CD4-positive, alpha-beta T cell (primary cell): ENCODE measurements around the gene LHCGR. TPM values are rescaled to one million over a fixed set of nuclear protein-coding genes. Genes with fewer than 3 reads are reported as not detected.

ENCODE experiments used
- ATAC-seq: fragments of 200-7000 bp; cut with Tn5 transposase; one replicate; pipeline ENCODE4 v1.10.0; 2022; ENCODE audit warnings: mild to moderate bottlenecking; ENCODE audit not compliant: poor library complexity
- CTCF ChIA-PET: fragments of 350-600 bp; sonication (Branson Sonifier 250); formaldehyde crosslinking; loops from one replicate; lab custom pipeline; 2021; ENCODE audit warnings: antibody characterized with exemption, inconsistent platforms; lab: Charles Lee
- POLR2A ChIA-PET: fragments of 350-600 bp; sonication (Branson Sonifier 250); formaldehyde crosslinking; loops from one replicate; lab custom pipeline; 2021; ENCODE audit warnings: antibody characterized with exemption, inconsistent platforms; lab: Charles Lee
- DNase-seq, 14 experiments: peaks; one replicate each; pipeline ENCODE4 v3.0.0-alpha.2; 2013 to 2020; ENCODE audit warnings: mixed read lengths in 2 of 14
- H3K27ac ChIP-seq, 2 donors: one replicate each; pipeline versions ENCODE4 v1.5.1 to v1.7.0; 2013; ENCODE audit warnings: low read length in 2 of 2, low read depth in 1 of 2, mild to moderate bottlenecking in 1 of 2
- H3K27me3 ChIP-seq, 2 experiments: 1 replicate in 1 of 2; 2 replicates in 1 of 2; pipeline versions ENCODE4 v1.6.1 to v1.7.0; 2013; ENCODE audit warnings: low read length in 2 of 2, control low read depth in 1 of 2, mild to moderate bottlenecking in 1 of 2, moderate library complexity in 1 of 2; ENCODE audit not compliant: insufficient read depth in 2 of 2, control insufficient read depth in 1 of 2
- H3K36me3 ChIP-seq: one replicate; pipeline ENCODE4 v1.6.1; 2013; ENCODE audit warnings: low read length, control low read depth; ENCODE audit not compliant: insufficient read depth
- H3K4me1 ChIP-seq: one replicate; pipeline ENCODE4 v1.6.1; 2013; ENCODE audit warnings: low read length, control low read depth; ENCODE audit not compliant: insufficient read depth
- H3K4me3 ChIP-seq: one replicate; pipeline ENCODE4 v1.5.1; 2013; ENCODE audit warnings: mild to moderate bottlenecking, low read length, moderate library complexity
- H3K9me3 ChIP-seq, 2 experiments: 1 replicate in 1 of 2; 2 replicates in 1 of 2; pipeline versions ENCODE4 v1.6.1 to v1.7.0; 2013; ENCODE audit warnings: low read length in 2 of 2, mild to moderate bottlenecking in 2 of 2, control low read depth in 1 of 2, moderate library complexity in 1 of 2; ENCODE audit not compliant: control insufficient read depth in 1 of 2, insufficient read depth in 1 of 2
- H3K27ac Mint-ChIP-seq: one replicate; pipeline ENCODE4 v1.8.0; 2020; ENCODE audit warnings: mixed read lengths
- H3K27me3 Mint-ChIP-seq: one replicate; pipeline ENCODE4 v1.8.0; 2021; ENCODE audit warnings: mixed read lengths
- H3K36me3 Mint-ChIP-seq: one replicate; pipeline ENCODE4 v1.8.0; 2021; ENCODE audit warnings: low read depth, mixed read lengths
- H3K4me1 Mint-ChIP-seq: one replicate; pipeline ENCODE4 v1.8.0; 2021; ENCODE audit warnings: low read depth, mixed read lengths
- H3K4me3 Mint-ChIP-seq: one replicate; pipeline ENCODE4 v1.8.0; 2020; ENCODE audit warnings: mild to moderate bottlenecking, mixed read lengths
- H3K9me3 Mint-ChIP-seq: one replicate; pipeline ENCODE4 v1.8.0; 2020; ENCODE audit warnings: mixed read lengths
- intact Hi-C, 2 experiments: fragments of 100-400 bp; cut with DNase I in 1 of 2; cut with micrococcal nuclease in 1 of 2; formaldehyde crosslinking; loops; one replicate each; pipeline versions ENCODE4 v1.15.1 to v1.9.0; 2023 to 2025; cut with DNase I, micrococcal nuclease
- total RNA-seq, 174 experiments: library from RNA in 2 of 174; stranded (reverse) in 2 of 174; gene quantifications; one replicate each; pipeline ENCODE4 v1.2.3 and lab custom pipeline; 2021 to 2026
- TF ChIP-seq, protein P1 (sequence below): fragments of 200-600 bp; IDR thresholded peaks from one replicate; pipeline ENCODE4 v1.8.0; 2022; ENCODE audit warnings: antibody characterized with exemption, mild to moderate bottlenecking

The LHCGR gene
- total RNA-seq, 2 experiments from 2014 or later, result not detected

DNA sequence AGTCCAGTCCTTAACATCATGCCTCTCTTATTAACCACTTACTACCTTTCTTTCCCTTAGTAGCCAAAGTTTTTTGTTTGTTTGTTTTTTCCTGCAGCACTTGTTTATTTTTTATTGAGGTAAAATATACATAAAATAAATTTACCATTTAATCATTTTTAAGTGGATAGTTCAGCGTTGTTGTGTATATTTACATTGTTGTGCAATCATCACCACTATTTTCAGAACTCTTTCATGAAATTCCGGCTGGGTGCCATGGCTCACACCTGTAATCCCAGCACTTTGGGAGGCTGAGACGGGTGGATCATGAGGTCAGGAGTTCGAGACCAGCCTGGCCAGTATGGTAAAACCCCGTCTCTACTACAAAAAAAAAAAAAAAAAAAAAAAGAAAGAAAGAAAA, 38.1 kb upstream of the LHCGR start:
- no peaks in the 10 kb centered on the region for H3K36me3 ChIP-seq
- DNase-seq (no peak), ATAC-seq (no peak)
- H3K27ac ChIP-seq, result no peak overlapping the region
- no peaks in the 10 kb centered on the region for H3K4me1 ChIP-seq
- no peaks in the 10 kb centered on the region for H3K4me1 Mint-ChIP-seq
- no peaks in the 10 kb centered on the region for H3K27me3 ChIP-seq
- no peaks in the 10 kb centered on the region for H3K27me3 Mint-ChIP-seq
- intact Hi-C loops, result no loop called here
- TF ChIP-seq, protein P1, sequence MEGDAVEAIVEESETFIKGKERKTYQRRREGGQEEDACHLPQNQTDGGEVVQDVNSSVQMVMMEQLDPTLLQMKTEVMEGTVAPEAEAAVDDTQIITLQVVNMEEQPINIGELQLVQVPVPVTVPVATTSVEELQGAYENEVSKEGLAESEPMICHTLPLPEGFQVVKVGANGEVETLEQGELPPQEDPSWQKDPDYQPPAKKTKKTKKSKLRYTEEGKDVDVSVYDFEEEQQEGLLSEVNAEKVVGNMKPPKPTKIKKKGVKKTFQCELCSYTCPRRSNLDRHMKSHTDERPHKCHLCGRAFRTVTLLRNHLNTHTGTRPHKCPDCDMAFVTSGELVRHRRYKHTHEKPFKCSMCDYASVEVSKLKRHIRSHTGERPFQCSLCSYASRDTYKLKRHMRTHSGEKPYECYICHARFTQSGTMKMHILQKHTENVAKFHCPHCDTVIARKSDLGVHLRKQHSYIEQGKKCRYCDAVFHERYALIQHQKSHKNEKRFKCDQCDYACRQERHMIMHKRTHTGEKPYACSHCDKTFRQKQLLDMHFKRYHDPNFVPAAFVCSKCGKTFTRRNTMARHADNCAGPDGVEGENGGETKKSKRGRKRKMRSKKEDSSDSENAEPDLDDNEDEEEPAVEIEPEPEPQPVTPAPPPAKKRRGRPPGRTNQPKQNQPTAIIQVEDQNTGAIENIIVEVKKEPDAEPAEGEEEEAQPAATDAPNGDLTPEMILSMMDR, result no peak
- no peak overlapping the region for H3K27ac Mint-ChIP-seq
- no peaks in the 10 kb centered on the region for H3K36me3 Mint-ChIP-seq
- peaks cover 5% of the 10 kb centered on the region for H3K9me3 Mint-ChIP-seq
- ChIA-PET POLR2A (no interaction called here), CTCF (no interaction called here)
- peaks cover 0 to 3% of the 10 kb centered on the region in 2 experiments for H3K9me3 ChIP-seq
- H3K4me3 ChIP-seq, result no peak overlapping the region
- H3K4me3 Mint-ChIP-seq, result no peak overlapping the region

DNA sequence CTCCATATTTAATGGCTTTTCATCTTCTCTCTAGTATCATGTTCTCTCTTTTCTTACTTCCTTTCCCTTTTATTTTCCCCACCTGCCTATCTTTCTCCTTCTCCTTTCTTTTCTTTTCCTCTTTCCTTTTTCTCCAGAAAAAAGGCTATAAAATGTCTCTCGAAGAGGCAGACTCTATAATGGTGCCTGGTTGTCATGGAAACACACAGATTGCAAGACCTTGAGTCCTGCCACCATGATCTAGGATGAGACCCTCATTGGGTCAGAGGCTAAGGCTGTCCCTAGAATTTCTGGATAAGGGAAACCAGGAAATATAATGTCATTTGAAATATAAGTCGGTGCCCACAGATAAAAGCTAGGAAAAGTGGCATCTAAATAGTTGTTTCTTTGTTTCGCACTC, 36.5 kb upstream of the LHCGR start:
- H3K36me3 ChIP-seq, result no peaks in the 10 kb centered on the region
- Mint-ChIP-seq H3K36me3 (no peaks in the 10 kb centered on the region), H3K27me3 (no peaks in the 10 kb centered on the region), H3K27ac (no peak overlapping the region), H3K9me3 (peaks cover 5% of the 10 kb centered on the region), H3K4me3 (no peak overlapping the region), H3K4me1 (no peaks in the 10 kb centered on the region)
- H3K9me3 ChIP-seq, result peaks cover 0 to 3% of the 10 kb centered on the region in 2 experiments
- DNase-seq, result no peak
- no peak for ATAC-seq
- intact Hi-C loops, result no loop called here
- TF ChIP-seq, protein P1, result no peak
- no peaks in the 10 kb centered on the region for H3K4me1 ChIP-seq
- ChIA-PET POLR2A (no interaction called here), CTCF (no interaction called here)
- no peak overlapping the region for H3K27ac ChIP-seq
- H3K4me3 ChIP-seq, result no peak overlapping the region
- peaks cover 0 to 3% of the 10 kb centered on the region in 2 experiments for H3K27me3 ChIP-seq

DNA sequence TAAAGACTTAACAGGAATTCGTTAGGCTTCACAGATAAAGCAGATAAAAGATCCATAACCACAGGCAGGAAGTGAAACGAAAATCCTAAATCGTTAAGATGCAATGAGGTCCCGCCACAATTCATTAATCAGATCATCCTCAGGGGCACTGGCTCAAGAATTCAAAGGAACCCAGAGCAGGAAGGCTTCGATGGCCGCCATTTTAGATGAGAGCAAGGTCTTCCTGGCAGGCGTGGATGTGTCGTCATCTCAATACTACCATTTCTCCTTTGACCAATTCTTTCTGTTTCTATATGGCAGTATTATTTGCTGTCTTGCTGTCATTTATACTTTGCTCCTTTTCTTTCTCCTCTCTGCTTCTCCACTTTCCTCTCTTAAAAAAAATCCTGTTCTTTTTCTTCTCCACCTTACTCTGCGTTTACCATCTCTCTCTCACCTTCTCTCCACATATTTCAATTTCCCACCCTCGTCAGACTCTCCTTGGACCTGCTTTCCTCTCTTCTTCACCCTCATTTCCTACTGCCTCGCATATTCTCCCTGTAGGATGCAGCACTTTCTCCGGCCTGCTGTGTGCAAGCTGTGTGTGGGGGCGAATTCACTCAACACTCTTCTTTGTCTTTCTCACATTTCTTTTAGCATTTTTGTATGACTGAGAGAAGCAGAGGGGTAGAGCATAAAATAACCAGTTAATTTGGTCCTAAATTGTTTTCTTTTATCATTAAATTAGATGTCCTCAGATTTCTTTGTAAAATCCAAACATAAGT, 35.1 kb upstream of the LHCGR start:
- intact Hi-C loops, result no loop called here
- peaks cover 0 to 3% of the 10 kb centered on the region in 2 experiments for H3K9me3 ChIP-seq
- DNase-seq (no peak), ATAC-seq (no peak)
- no peaks in the 10 kb centered on the region for H3K4me1 Mint-ChIP-seq
- TF ChIP-seq, protein P1, result no peak
- H3K36me3 ChIP-seq, result no peaks in the 10 kb centered on the region
- ChIA-PET POLR2A (no interaction called here), CTCF (no interaction called here)
- no peak overlapping the region for H3K4me3 Mint-ChIP-seq
- H3K27me3 Mint-ChIP-seq, result no peaks in the 10 kb centered on the region
- H3K27ac ChIP-seq, result no peak overlapping the region
- H3K36me3 Mint-ChIP-seq, result no peaks in the 10 kb centered on the region
- no peaks in the 10 kb centered on the region for H3K4me1 ChIP-seq
- H3K4me3 ChIP-seq, result no peak overlapping the region
- peaks cover 5% of the 10 kb centered on the region for H3K9me3 Mint-ChIP-seq
- no peak overlapping the region for H3K27ac Mint-ChIP-seq
- H3K27me3 ChIP-seq, result peaks cover 0 to 3% of the 10 kb centered on the region in 2 experiments
